ENCODE data around the gene AMBP. TPM values are rescaled to one million over a fixed set of nuclear protein-coding genes. Genes with fewer than 3 reads are reported as not detected.

AMBP gene
- total and polyA plus RNA-seq, 2 of the 13 experiments (the other 11 are each of a cell fraction or from before 2014, with no cell fraction given) = 1,510 to 2,580 TPM

GRCh38 chr9:114061830-114062474 is 16.1 kb downstream of the AMBP start (continued):
- TF ChIP-seq, protein P1, sequence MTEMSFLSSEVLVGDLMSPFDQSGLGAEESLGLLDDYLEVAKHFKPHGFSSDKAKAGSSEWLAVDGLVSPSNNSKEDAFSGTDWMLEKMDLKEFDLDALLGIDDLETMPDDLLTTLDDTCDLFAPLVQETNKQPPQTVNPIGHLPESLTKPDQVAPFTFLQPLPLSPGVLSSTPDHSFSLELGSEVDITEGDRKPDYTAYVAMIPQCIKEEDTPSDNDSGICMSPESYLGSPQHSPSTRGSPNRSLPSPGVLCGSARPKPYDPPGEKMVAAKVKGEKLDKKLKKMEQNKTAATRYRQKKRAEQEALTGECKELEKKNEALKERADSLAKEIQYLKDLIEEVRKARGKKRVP (CRISPR knock-in tag; IDR thresholded peaks at IDR 0.05) = 0 out of 4 replicates have a peak, but pooled peaks of 1 of the 2 experiments have one; percentile 20
- TF ChIP-seq, protein P2, sequence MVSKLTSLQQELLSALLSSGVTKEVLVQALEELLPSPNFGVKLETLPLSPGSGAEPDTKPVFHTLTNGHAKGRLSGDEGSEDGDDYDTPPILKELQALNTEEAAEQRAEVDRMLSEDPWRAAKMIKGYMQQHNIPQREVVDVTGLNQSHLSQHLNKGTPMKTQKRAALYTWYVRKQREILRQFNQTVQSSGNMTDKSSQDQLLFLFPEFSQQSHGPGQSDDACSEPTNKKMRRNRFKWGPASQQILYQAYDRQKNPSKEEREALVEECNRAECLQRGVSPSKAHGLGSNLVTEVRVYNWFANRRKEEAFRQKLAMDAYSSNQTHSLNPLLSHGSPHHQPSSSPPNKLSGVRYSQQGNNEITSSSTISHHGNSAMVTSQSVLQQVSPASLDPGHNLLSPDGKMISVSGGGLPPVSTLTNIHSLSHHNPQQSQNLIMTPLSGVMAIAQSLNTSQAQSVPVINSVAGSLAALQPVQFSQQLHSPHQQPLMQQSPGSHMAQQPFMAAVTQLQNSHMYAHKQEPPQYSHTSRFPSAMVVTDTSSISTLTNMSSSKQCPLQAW (CRISPR knock-in tag; IDR thresholded peaks at IDR 0.05) = peak; percentile 83
- TF ChIP-seq NBN (conservative IDR thresholded peaks at IDR 0.05) = no peak

DNA sequence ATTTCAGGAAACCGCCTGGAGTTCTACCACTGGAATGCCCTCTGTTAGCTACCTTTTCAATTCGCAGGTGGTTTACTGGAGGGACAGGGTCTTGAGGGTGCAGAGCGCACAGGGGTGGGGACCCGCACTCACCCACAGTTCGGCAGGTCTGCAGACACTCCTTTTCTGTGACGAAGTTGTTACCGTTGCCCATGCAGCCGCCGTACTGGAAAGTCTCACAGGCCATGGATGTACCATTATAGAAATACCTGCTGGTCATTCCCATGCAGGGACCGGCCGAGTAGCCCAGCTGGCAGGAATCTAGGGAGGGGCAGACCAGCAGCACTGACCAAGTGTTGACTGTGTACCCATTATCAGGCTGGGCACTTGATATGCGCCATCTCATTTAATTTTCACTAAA is 16.8 kb downstream of the AMBP start:
- Histone ChIP-seq H3K4me3 (replicated peaks in 1 of 3; ENCODE audit: insufficient read depth in 1 of 3, low read depth in 2 of 3, low read length in 3 of 3) (no peak overlapping the region), H3K9ac (ENCODE audit: insufficient read depth, low read depth, low read length) (no peak overlapping the region), H4K20me1 (ENCODE audit: insufficient read depth, low read length) (peaks cover 65% of the 10 kb centered on the region), H3K27ac (ENCODE audit: extremely low read length, insufficient read depth, low read length) (peak overlapping the region; percentile 25), H3K9me3 (ENCODE audit: low read length) (no peaks in the 10 kb centered on the region), H3K4me1 (ENCODE audit: insufficient read depth, low read length) (peaks cover 81% of the 10 kb centered on the region), H2AFZ (ENCODE audit: low read length) (no peak overlapping the region), H3K4me2 (ENCODE audit: low read depth, low read length) (no peak overlapping the region), H3K79me2 (ENCODE audit: insufficient read depth, low read length) (peaks cover 6% of the 10 kb centered on the region), H3K27me3 (ENCODE audit: control insufficient read depth in 1 of 2, insufficient read depth in 2 of 2, low read length in 2 of 2) (peaks cover 0 to 1% of the 10 kb centered on the region in 2 experiments; a peak in 1 of 5 replicates), H3K36me3 (replicated peaks in 1 of 2; ENCODE audit: control insufficient read depth in 1 of 2, insufficient read depth in 2 of 2, low read length in 2 of 2) (peaks cover 25 to 62% of the 10 kb centered on the region in 2 experiments)
- ChIA-PET POLR2A (interaction anchor here (1.4 to 5.3 kb wide), 4 partner anchors 11 to 20 kb away, joined by 3 to 52 read pairs (median 16); partner anchors contain the start of gene AMBP), CTCF (ENCODE audit: low intra/inter-chr PET ratio, low total read pairs) (no interaction called here)
- WGBS (ENCODE audit: low lambda C conversion rate) = 100% methylated on average over 10 of the region's 12 CpGs
- intact Hi-C loops (cut with micrococcal nuclease; ENCODE audit: unreplicated experiment) = no loop called here
- BruUV-seq (replicated peaks) = no TSS peak
- in situ Hi-C loops (cut with HindIII; ENCODE audit: extremely low pct_ligation_motif_present, low pct_unique_long_range_greater_than_20kb) = no loop called here
- FAIRE-seq = no peak
- ATAC-seq = no peak
- no peak for DNase-seq (ENCODE audit: low spot score)
- TF ChIP-seq, protein P3, sequence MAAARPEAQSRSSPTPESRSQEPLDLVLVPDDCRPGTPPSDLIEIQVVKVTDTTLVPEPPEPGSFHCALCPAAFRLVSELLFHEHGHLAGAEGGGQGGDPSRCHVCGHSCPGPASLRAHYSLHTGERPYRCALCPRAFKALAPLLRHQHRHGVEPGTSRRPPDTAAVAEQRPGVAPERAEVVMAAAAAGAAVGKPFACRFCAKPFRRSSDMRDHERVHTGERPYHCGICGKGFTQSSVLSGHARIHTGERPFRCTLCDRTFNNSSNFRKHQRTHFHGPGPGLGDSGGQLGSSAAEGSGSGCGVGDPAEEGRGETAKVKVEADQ (CRISPR knock-in tag; IDR thresholded peaks at IDR 0.05; ENCODE audit: borderline replicate concordance) = no peak
- TF ChIP-seq SNAPC4 (CRISPR knock-in tag; IDR thresholded peaks at IDR 0.05) (no peak), RFXANK (CRISPR knock-in tag; IDR thresholded peaks at IDR 0.05) (no peak), BRCA1 (CRISPR knock-in tag; IDR thresholded peaks at IDR 0.05) (no peak), NCOA2 (CRISPR knock-in tag; IDR thresholded peaks at IDR 0.05) (no peak), ZNF296 (CRISPR knock-in tag; conservative IDR thresholded peaks at IDR 0.05) (no peak), HOXA9 (CRISPR knock-in tag; IDR thresholded peaks at IDR 0.05; ENCODE audit: borderline replicate concordance) (no peak), ZNF446 (CRISPR knock-in tag; IDR thresholded peaks at IDR 0.05) (no peak), ZNF335 (CRISPR knock-in tag; IDR thresholded peaks at IDR 0.05) (no peak), BRD4 (CRISPR knock-in tag; IDR thresholded peaks at IDR 0.05) (no peak), IRF2 (CRISPR knock-in tag; IDR thresholded peaks at IDR 0.05) (no peak), NBN (conservative IDR thresholded peaks at IDR 0.05) (no peak), MAFG (CRISPR knock-in tag; IDR thresholded peaks at IDR 0.05) (no peak)
